Measurements from ENCODE around the gene ENKUR.
"Not testable (repeated sequence)": the region's sequence is repeated elsewhere in the genome, so short reads cannot be mapped to it uniquely, and the experiment has no call there.

ENKUR gene

DNA sequence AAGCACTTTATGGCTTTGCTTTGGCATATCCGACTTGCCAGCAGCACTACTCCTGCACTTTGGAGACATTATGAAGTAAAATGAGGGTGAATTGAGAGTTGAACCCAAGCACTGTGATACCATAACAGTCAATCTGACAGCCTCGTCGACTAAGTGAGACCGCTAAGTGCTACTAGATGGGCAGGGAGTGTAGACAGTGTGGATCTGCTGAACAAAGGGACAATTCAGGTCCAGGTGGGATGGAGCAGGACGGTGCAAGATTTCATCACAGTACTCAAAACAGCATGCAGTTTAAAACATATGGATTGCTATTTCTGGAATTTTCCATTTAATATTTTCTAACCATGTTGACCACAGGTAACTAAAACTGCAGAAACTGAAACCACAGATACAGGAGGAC is 42.8 kb downstream of the ENKUR start:
- DNase-seq (ENCODE audit: low read depth in 2 of 2), result no peak

DNA sequence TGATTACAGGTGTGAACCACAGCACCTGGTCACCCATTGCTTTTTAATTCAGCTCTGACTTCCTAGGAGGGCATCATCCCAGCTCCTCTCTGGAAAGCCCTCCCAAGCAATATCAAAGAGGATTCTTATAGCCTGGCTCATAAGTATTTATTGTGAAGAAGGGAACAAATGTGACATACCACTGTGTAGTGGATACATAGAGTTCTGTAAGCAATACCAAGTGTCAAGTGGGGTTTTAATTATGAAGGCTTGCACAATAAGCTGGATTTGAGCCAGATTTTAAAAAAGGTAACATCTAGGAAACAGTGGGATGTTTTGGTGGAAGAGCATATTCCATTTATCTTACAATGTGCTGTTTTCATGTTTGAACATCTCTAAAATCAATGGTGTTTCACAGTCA is 44.6 kb downstream of the ENKUR start:
- no peak for DNase-seq (ENCODE audit: low read depth in 2 of 2)

DNA sequence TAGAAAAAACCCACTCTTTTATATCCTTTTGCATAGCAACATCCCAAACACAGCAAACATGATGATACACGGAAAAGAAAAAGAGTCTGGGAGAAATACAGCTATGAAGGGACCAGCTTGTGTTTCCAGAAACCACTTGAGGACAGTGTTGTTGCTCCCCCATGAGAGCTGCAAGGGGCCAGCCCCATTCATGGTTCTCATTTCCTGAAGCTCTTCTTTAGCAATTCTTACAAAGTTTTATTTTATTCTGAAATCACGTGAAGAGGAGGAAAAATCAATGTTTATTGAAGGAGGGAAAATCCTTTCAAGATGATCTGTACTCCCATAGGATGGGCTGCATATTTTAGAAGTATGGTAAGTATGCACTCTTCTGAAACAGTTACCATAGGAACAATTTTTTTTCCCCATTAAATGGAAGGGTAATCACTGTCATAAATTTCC is 46.1 kb downstream of the ENKUR start:
- DNase-seq (ENCODE audit: low read depth in 2 of 2), result no peak

DNA sequence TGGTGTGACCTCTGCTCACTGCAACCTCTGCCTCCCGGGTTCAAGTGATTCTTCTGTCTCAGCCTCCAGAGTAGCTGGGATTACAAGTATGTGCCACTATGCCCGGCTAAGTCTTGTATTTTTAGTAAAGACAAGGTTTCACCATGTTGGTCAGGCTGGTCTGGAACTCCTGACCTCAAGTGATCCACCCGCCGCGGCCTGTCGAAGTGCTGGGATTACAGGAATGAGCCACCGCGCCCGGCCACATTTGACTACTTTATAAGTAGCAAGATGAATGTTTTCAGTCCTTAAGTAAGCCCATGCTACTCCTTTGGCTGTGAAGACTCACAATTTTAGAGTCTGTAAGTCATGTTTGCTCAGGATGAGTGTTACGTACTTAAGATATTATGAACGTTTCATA is 47.0 kb downstream of the ENKUR start:
- DNase-seq (ENCODE audit: low read depth in 2 of 2), result not testable (repeated sequence)

DNA sequence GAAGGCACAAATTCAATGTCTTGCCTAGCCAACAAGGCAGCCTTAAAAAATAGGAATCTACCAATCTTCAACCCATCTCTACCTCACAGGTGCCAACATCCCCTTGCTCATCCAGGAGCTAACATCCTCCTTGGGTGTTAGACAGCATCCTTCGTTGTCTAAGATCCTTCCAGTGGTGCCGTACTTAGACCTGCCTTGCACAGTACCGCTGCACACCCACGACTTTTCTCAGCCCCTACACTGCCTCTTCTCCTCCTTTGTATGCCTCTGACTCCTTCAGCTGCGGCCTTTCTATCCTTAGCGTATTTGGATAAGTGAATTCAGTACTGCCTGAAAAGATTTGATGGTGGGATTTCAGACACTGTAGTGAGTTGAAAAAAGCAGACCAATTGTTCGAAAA is 47.6 kb downstream of the ENKUR start:
- no peak for DNase-seq (ENCODE audit: low read depth in 2 of 2)

DNA sequence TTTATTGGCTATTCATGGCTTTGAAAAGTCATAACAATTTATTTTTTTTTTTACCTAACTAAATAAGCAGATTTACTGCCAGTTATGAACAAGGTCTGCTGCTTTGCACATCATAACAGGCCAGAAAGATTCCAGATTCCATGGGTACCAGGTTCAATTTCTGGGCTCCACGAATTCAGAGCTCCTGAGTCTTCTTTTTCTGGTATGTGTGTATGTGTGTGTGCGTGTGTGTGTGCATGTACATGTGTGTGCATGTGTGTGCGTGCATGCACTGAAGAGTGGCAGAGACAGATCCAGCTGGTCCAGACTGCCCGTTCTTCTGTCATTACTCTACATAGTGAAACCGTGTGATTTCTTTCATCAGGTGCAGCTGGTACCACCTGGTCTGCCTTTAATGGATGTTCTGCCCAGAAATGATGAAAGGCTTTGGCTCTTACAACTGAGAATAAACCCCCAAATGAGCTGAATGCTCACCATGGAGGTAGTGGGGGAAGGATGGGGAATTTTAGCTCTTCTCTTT is 48.9 kb downstream of the ENKUR start:
- DNase-seq (ENCODE audit: low read depth in 2 of 2), result no peak

DNA sequence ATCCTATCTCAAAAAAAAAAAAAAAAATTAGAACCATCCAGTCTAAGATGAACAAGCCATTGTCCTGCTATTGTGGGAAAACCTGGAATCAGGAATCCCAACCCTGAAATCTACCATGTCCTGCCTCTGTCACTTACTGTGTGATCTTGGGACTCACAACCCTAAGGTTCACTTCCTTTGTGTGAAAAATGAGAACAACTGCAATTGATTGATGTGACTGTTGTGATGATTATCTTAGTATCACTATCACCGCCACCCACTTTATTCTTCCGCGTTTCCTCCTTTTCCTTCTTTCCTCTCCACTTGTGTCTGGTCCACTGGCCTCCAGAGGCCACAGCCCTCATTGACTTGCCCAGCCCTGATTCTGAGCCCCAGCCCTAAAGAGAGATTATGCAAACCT is 50.9 kb downstream of the ENKUR start:
- DNase-seq (ENCODE audit: low read depth in 2 of 2), result no peak

DNA sequence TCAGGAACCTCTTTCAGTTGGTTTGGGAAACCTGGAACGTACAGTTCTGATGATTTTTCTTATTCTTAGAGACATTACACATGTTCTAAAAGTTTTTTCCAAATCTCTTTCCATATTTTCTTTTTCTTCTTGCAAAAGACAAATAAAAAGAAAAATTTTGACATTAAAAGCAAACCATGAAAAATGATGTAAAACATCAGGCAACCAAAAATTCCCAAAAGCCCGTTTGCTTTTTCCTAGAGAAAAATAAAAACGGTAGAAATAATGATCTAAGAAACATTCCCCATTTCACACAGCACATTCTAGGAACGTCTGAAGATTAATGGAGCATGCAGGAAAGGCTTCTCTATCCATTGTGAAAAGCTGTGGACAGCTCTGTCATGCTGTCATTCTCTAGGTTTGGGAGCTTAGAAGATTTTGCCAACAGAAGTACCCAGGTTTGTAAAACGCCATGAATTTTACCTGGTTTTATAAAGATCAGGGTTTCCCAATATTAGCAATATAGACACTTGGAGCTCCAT is 52.4 kb downstream of the ENKUR start:
- no peak for DNase-seq (ENCODE audit: low read depth in 2 of 2)

DNA sequence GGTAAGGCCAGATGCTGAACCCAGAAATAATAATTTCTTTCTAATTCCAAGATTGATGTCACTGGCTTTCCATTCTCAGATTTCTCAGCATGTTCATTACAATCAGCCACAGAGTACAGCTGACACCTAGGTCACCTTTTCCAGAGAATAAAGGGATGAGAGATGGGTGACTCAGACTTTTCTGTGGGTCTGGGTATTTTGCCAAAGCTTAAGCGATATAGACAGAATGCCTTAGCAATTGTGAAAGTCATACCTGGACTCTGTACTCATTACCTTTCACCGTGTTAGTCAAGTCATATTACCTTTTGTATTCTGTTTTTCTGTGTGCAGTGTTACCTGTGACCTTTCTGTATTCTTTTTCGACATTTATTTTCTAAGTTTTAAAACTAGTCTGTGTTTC is 53.0 kb downstream of the ENKUR start:
- no peak for DNase-seq (ENCODE audit: low read depth in 2 of 2)

DNA sequence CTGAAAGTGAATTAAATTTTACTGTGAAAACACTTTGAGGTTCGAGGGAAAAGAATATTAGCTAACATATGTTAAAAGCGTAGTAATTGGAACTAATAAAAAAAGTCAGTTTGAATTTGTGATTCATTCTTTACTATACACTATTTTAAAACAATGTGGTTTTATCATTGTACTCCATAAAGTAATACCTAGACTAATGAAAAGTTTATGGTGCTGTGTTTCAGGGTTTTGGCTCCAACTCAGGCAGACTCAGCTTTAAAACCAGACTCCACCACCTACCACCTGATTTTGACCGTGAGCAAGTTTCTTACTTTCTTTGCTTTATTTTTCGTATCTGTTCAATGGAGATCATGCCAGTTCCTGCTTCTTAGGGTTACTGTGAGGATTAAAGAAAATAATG is 54.4 kb downstream of the ENKUR start:
- no peak for DNase-seq (ENCODE audit: low read depth in 2 of 2)

DNA sequence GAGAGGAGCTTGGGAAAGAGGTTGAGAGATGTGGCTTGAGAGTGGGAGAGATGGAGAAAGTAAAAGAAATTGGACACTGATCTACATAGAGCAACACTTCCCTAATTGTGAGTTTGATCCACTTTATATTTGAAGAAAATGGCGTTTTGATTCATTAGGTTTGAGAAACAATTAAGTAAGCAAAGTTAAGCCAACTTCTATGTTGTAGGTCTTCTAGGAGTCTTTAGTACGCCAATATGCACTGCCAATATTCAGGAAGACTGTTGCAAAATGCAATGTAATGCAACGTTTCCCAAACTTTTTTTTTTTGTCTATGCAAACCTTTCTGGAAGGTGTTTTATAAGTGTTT is 56.6 kb downstream of the ENKUR start:
- no peak for DNase-seq (ENCODE audit: low read depth in 2 of 2)

DNA sequence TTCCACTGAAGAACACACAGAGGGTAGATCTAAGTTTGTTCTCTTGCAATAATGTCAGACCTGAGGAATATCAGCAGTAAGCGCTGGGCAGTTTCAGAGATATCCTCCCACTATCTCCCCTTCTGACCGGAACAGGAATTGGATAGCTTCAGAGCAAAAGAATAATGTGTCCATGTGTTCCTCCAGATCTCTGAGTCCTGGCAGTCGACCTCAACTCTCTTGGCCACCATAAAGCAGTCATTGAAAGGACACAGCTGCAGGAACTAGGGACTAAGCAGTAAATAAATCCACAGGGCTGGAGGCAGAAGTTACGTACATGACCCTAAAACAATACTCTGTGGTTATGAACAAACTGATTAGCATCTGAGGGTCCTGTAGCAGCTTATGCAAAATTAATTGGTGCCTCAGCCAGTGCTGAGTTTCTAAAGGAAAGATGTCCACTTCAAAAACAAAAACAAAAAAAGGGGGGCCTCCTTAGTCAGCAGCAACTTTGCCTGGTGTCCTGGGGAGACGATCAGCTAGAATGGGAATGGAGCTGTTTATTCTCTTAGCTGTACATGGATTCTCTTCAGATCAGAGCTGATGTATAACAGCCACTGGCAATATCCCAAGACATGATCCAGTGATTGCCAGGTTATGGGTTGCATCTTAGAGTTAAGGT is 57.1 kb downstream of the ENKUR start:
- no peak for DNase-seq (ENCODE audit: low read depth in 2 of 2)

DNA sequence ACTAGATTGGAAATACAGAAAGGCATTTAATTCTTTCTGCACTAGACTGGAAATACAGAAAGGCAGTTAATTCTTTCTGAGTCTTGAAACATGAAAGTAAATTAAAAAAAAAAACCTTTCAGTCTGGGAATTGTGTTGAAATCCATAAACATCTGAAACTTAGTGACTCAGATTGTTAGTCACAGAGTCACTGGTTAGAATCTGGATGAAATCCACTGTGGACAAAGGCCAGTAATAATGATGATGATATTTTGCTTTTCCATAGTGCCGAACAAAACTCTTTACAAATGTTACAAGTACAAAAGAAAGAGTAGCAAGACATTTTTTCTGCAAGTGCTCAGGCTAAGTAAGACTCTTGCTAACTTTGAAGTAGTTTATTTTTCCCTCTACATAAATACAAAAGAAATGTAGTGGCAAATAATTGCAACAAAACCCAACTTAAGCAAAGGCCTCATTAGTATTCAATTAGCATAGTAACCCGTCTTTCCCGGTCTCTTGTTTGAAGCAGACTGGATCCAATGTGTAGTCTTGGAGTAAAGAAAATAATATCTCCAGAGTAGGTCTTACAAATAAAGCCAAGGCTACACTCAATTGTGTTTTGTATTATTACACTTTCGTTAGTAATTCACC is 57.8 kb downstream of the ENKUR start:
- DNase-seq (ENCODE audit: low read depth in 2 of 2), result no peak

DNA sequence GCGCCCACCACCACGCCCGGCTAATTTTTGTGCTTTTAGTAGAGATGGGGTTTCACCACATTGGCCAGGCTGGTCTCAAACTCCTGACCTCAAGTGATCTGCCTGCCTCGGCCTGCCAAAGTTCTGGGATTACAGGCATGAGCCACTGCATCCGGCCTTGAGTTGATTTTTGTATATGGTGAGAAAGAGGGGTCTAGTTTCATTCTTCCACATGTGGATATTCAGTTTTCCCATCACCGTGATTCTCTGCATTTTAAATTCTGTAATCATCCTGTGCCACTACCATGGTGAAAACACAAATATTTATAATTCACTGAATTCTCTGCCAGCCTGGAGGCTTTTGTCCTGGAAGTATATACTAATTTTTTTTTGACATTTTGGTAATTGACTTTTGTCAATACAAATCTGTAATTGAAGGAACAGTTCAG is 58.3 kb downstream of the ENKUR start:
- DNase-seq (ENCODE audit: low read depth in 2 of 2), result not testable (repeated sequence)

DNA sequence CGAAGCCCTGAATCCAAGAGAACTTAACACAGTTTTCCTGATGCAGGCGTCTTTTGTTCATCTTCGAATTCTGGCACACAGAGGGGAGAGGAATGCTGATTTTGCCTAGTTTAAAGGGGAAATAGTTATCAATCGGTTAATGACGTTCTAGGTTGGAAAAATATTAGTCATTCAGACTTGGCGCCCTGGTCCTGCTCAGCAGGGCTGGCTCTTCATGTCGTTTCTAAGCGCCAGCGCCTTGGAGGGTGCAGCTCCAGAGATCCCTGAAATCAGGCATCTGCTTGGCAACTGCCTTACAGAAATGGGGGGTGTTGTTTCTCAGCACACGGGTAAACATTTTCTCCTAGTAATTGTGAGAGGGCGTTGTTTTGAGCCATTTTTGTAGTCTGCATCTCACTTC is 62.3 kb downstream of the ENKUR start:
- DNase-seq (ENCODE audit: low read depth in 2 of 2), result no peak

DNA sequence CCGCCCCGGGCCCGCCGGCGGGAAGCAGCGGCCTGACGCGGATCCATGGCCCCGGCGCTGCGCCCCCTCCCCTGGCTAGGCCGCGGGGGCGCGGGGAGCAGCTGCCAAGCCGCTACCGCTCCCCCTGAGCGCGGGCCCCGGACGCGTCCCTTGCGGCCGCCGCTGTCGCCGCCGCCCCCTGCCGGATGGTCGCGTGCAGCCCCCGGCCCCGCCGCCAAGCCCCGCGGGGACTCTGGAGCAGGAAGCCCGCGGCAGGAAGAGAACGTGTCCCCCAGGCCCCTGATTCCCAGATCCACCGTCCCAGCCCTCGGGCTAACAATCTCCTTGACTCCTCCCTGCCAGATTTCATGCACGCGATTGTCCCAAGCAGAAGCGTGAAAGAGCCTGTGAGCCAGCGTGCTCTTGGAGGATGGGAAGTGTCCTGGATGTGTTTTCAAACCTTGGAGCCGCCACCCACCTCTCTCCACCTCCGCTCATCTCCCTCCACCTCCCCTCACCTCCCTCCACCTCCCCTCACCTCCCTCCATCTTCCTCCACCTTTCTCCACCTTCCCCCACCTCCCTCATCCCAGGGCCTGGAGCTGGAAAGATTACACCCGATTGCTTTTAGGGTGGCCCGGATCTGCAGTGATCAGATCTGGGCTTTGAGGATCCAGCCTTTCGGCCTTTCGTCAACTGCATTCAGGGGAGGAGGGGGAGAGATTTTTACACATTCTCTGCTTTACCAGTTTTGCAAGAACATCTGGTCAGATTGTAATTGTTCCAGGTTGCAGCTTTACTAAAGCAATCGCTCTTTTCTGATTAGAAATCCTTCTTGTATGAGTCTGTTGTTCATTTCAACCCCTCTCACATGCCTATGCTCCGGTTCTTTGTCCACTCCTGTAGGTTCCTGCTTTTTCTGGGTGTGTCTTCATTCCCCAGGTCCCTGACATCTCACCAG is 63.0 kb downstream of the ENKUR start:
- DNase-seq (ENCODE audit: low read depth in 2 of 2), result peak in 1 of 2 donors; percentile 35

DNA sequence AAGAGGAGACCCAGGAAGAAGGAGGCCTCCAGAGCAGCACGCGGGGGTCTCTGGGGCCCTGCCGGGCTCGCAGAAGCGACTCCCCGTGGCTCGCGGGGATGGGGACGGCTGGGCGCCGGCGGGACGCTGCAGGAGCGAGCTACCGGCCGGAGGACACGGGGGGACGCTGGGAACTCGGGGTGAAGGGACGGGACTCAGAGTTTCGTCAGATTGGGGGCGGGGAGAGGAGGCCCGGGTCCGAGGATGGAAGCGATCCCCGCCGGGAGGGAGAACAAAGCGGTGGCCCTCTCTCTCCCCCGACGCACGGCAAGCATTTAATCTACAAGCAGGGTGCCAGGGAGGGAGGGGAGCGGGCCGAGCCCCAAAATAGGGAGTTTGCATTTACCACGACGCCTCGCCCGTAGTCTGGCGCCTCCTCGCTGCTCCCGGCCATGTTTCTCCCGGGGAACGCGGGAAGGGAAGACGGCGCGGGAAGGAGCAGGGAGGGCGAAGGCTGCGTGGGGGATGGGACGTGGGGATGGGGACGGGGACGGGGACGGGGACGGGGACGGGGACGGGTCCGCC is 63.7 kb downstream of the ENKUR start, which contains the start of gene PRTFDC1:
PRTFDC1 (minus strand) TSS at position 464 of the 564 bp plus-strand sequence; CDS start at position 433, 31 bp downstream.
- peak in 1 of 2 donors; percentile 0 for DNase-seq (ENCODE audit: low read depth in 2 of 2)

DNA sequence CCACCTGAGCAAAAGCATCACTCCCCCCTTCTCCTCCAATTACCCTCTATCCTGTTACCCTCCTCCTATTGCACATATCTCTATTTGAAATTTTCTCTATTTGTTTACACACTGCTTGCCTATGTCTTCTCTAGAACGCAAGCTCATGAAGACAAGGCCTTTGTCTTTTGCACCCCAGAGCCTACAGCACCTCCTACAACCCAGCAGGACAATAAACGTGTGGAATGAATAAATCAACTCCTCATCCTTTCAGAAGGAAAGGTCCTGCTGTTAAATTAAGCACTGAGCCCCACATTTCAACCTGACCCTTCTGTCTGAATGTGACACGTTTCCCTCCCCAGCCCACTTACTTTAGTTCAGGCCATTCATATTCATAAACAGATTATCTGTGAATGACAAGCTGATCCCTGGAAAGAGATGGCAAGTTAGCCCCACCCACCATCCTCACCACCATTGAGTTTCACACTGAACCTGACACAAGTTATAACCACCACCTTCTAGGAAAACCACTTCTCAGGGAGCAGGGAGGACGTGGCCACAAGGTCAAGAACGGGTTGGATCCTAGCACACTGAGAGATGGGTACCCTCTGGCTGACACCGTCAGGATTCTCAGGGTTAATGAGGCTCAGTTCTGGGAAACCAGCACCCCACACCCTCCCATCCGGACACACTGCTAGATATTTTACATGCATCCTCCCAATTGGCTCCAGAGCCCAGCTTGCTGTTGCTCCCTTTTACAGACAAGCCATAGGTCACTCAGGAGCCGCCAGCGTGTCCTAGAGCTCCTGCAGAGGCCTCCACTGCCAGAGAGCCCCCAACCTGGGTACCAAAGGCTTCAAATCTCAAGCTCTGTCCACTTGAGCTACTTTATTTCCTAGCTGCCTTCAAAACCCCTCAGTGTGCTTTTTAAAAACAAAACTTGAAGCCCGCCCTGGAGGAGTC is 64.5 kb downstream of the ENKUR start:
- DNase-seq (ENCODE audit: low read depth in 2 of 2), result no peak

DNA sequence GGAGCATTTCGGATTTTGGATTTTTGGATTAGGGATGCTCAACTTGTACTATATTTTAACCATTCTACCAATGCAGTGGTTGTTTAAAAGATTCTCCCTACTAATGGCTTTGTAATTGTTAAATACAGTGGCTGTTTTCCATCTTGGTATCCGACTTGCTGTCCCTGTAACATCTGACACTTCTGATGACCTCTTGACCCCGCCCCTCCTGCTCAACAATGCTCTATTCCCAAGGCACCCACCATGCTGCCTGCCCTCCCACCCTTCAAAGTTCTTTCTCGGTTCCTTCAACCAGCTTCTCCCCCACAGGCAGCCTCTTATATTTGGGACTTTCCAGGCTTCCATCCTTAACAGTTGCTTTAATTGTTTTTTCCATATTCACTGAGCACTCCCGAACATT is 65.5 kb downstream of the ENKUR start:
- DNase-seq (ENCODE audit: low read depth in 2 of 2), result no peak

DNA sequence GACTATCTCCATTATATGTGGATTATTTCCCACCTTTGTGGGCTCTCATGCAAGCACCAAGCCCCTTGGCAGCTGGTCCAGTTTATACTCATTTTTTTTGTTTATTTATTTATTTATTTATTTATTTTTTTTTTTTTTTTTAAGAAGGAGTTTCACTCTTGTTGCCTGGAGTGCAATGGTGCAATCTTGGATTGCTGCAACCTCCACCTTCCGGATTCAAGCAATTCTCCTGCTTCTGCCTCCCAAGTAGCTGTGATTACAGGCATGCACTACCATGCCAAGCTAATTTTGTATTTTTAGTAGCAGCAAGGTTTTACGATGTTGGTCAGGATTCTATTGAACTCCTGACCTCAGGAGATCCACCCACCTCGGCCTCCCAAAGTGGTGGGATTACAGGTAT is 66.3 kb downstream of the ENKUR start:
- no peak for DNase-seq (ENCODE audit: low read depth in 2 of 2)
